SW 1271 (cell line): ENCODE data around the gene STX12.
"Not testable (repeated sequence)": the region's sequence is repeated elsewhere in the genome, so short reads cannot be mapped to it uniquely, and the experiment has no call there.

ENCODE experiments used
- DNase-seq, 2 experiments: peaks; one replicate each; lab custom pipeline; 2025; lab: John Stamatoyannopoulos, UW

Gene STX12

GRCh38 chr1:27830621-27831440 is 57.8 kb downstream of the STX12 start, which contains the start of gene PPP1R8:
Gene PPP1R8, plus strand, starts transcription at chr1:27830782. Its CDS starts 54 bp downstream, at chr1:27830836.
- DNase-seq: peak; percentile 93 to 94

DNA sequence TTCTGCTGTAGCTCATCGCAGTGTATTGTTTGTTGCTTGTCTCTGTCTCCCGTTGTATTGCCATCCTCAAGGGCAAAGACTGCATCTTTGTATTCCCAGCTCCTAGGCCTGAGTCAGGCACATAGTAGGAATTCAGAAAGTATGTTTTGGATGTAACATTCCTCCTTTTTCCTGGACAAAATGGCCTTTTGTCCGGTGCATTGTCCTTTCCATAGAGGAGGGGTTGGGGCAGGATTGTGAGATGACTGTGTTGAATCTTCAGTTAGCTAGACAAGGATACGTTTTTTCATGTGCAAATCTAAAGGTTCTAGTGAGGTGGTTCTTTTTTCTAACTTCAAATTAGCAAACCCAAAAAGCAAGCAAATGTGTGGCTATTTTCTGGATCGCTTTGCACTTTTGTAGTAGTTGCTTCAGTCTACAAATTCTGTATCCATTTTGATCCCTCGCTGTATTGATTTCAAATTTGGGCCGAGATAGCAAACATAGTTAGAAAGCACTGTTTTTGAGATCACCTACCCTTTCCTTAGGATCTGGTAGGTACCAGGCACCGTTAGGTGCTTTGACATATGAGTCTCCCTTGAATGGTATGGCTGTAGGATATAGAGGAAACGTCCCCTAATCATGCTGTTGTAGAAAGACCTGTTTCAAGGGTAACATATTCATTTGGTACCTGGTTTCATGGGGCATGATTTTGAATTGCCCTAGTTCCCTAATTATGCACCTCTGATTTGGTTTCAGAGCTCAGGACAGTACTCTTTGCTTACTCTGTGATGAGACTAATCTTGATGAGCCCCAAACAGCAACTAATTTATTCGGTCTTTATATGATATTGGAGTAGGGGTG is 58.8 kb downstream of the STX12 start:
- no peak for DNase-seq

- DNase-seq: no peak
Measured at GRCh38 chr1:27832762-27833161, 59.7 kb downstream of the STX12 start.

DNA sequence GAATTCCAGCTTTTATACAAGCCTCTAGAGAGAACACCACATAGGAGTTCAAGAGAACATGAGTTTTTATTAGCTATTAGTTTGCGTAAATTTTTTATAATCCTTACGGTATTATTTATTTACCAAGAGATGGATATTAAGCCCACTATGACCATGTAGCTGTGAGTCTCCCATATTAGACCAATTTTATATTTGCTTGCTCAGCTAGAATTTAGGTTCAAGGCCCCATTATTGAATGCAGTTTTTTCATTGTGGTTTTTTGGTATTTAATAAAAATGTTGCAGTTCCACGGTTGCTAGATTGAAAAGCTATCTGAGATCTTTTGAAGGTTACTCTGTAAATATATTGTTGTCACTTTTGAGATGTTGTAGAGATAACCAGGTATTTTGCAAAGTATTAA is 60.5 kb downstream of the STX12 start:
- no peak for DNase-seq

- no peak for DNase-seq
Measured at GRCh38 chr1:27835046-27835445, 62.0 kb downstream of the STX12 start.

DNA sequence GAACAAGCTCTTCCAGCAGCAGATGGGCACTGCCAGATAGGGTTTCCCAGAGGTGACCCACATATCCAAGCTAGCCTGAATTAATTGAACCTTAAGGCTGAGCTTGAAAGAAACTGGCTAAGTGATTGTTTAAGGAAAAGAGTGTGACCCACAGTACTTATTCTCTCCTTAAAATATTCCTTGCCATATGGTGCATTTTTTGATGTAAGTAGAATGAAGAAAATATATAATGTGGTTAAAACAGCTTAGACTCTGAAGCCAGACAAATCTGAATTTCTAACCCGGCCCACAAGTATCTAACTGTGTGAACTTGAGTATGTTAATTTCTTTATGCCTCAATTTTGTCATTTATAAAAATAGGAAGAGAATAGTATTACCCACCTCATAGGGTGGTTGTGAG is 62.5 kb downstream of the STX12 start:
- no peak for DNase-seq

- no peak for DNase-seq
Measured at GRCh38 chr1:27849951-27850350, 76.9 kb downstream of the STX12 start.

DNA sequence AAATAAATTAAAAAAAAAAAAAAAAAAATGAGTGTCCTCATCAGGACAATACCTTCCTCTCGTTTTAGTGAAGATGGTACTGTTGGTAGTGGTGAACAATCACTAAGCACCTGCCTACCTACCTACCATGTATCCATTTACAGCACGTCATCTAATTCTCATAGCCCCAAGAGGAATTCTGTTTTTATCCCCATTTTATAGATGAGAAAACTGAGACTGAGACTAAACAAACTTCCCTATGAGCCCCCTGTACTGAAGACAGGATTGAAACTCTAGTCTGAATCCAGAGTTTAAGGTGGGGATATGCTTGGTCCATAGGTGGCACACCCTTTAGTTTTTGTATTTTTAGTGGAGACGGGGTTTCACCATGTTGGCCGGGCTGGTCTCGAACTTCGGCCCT is 82.1 kb downstream of the STX12 start:
- no peak for DNase-seq

- DNase-seq: no peak
Measured at GRCh38 chr1:27856561-27857343, 83.7 kb downstream of the STX12 start.

GRCh38 chr1:27857552-27857951 is 84.5 kb downstream of the STX12 start:
- DNase-seq: not testable (repeated sequence)

DNA sequence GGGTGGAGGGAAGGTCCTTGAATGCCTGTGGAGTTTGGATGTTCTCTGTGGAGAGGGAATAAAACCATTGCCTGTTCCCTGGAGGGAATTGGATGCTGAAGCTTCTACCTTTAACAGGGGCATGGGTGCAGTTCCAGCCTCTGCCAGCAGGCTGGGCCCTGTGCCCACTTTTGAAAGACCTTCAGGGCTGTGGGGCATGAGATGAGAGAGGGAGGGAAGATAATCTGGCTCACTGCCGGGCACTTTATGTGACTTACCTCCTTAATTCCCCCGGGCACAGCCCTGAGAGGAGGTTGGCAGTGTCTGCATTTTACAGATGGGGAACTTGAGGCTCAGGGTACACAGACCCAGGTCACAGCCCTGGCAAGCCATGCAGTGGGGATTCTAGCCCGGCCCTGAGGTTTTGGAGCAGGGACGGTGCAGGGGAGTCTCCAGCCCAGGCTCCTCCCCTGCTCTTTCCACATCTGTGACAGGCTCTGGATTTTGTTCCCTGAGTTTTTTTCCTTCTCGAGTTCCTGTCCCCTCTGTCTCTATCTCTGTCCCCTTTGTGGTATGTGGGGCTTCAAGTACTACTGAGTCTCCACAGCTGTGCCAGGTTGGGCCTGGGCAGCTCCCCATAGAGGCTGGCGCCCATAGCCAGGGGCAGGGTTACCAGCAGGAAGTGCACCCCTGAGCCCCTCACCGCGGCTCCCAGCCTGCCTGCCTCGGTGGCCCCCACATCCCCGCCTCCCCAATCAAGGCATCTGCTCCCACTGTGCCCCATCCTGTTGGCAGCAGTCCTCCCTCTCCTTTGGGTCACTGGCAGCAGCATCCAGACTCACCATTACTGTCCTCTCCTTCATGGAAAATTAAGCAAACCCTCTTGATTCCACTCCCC is 85.3 kb downstream of the STX12 start:
- peak; percentile 28 to 40 for DNase-seq

DNA sequence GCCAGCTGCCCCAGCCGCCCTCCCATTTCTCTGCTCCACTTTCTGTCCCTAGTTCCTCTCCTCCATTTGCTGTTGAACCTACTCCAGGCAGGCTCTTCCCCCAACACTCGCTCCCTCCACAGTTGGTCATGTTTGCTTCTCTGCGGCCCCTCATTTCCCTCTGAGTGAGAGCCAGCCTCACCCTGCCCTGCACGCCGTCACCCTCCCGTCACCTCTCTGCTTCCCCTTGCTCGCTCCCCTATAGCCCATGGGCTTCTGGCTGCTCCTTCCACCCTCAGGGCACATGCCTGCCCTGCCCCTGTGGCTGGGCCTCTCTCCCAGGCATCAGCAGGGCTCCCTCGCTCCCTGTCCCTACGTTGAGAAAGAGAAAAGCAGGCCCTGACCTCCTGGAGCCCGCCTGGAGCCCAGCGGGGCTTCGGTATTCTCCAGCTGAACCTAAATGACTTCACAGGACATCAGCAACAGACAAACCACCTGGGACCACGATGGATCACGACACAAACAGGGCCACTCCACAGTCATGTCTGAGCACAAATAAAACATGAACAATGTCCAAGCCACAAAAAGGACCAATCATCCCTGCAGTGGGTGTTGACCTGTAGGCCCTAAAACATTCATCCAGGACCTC is 86.0 kb downstream of the STX12 start:
- DNase-seq: no peak

DNA sequence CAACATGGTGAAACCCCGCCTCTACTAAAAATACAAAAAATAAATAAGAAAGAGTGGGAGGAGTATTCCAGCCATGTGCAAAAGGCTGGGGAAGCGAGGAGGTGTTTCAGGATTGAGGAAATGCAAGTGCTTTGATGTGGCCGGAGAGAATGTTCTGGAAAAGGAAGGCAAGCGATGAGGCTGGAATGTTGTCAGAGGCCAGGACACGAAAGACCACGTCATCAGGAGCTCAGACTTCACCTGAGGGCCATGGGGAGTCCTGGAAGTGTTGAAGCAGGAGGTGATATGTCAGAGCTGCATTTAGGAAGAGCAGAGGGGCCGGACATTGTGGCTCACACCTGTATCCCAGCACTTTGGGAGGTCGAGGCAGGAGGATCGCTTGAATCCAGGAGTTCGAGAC is 88.4 kb downstream of the STX12 start:
- DNase-seq: no peak

GRCh38 chr1:27862004-27862403 is 89.0 kb downstream of the STX12 start:
- no peak for DNase-seq

DNA sequence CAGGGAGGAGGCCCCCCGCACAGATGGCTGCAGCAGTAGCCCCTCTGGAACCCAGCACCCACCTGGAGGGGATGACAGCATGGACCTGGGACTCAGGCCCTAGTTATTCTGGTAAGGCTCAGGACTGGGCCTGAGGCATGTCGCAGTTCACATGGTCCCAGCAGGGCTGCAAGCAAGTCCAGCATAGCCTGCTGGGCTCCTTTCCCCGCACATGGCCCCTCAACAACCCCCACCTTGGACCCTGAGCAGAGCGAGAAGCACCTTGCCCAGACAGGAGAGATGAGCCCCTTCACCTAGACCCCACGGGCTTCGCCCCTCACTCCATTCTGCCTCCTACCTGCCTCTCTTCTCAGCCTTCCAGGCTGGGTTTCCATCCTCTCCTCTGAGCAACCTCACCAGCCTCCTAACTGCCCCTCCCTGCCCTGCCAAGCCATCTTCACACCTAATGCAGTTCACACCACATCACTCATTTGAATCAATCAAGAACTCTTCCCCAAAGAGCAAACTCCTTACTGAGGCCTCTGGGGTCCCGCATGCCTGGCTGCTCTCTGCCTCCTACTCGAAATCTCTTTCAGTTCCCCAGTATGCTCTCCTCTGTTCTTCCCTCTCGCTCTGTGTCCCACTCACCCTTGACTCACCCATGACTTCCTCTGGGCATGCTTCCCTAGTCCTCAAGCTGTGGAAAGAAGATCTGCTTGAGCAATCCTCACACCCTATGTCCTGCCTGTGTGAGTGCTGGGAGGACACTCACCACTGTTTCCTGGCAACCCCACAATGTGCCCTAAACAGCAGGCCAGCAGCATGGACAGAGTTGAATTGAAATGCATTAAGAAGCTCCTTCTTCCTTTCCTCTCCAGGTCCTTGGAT is 89.9 kb downstream of the STX12 start:
- peak; percentile 58 to 76 for DNase-seq

- no peak for DNase-seq
Measured at GRCh38 chr1:27863538-27863915, 90.5 kb downstream of the STX12 start.

DNA sequence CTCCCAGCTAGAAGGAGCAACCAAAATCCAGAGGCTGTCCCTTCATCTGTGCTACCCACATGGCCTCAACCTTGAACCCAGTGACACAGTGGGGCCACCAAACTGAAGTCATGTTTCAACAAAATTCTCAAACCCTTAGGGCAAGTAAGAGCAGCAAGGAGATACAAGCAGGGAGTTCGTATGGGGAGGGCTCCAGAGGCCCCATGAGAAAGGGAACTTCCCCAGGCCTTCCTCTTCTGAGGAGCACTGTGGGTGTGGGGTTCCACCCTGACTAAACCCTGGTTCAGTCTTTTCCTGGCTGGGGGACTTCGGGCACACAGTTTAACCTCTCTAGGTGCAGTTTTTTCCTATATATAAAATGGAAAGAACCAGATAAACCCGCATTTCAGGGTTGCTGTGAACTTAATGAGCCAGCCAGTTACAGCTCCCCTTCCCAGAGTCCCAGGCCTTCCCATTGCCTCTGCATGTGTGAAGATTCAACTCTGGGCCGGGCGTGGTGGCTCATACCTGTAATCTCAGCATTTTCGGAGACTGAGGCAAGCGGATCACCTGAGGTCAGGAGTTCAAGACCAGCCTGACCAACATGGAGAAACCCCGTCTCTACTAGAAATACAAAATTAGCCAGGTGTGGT is 91.4 kb downstream of the STX12 start:
- no peak for DNase-seq

DNA sequence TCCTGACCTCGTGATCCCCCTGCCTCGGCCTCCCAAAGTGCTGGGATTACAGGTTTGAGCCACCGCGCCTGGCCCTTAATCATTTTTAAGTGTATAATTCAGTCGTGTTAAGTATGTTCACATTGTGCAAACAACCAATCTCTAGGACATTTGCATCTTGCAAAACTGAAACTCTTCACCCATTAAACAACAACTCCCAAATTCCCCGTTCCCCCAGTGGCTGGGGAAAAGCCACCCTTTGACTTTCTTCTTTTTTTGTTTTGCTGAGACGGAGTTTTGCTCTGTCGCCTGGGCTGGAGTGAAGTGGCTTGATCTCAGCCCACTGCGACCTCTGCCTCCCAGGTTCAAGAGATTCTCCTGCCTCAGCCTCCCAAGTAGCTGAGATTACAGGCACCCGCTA is 92.8 kb downstream of the STX12 start:
- no peak for DNase-seq

GRCh38 chr1:27868556-27868931 is 95.5 kb downstream of the STX12 start:
- DNase-seq: no peak
